Spleen (tissue), 7 donors: ENCODE results near the gene IL6R.

Experiments used
- CTCF ChIP-seq, 11 experiments: fragments of 200-600 bp in 7 of 11; fragments of 450-650 bp in 4 of 11; sonication (generic) in 4 of 11; IDR thresholded peaks in 8 of 11; conservative IDR thresholded peaks in 3 of 11; 1 replicate in 7 of 11; 2 replicates in 4 of 11; pipeline versions ENCODE4 v1.4.0 to v1.8.0; 2016 to 2021; ENCODE audit warnings: antibody characterized with exemption in 11 of 11, inconsistent platforms in 4 of 11, mild to moderate bottlenecking in 1 of 11
- POLR2A ChIP-seq, 3 donors: fragments of 450-650 bp; IDR thresholded peaks; one replicate each; pipeline ENCODE4 v1.5.1; 2017; ENCODE audit warnings: antibody characterized with exemption in 3 of 3, mild to moderate bottlenecking in 1 of 3
- POLR2AphosphoS5 ChIP-seq, 3 donors: sonication (generic); formaldehyde crosslinking; IDR thresholded peaks; one replicate each; pipeline ENCODE4 v1.5.1; 2017; ENCODE audit warnings: antibody characterized with exemption in 3 of 3
- donor health status: DM: no; HTN: no; CAD: no; lungs with moderate emphysema.
- donor health status: DM: no; HTN: no; CAD: no.
- donor health status: DM: no; HTN: no; CAD: no.

DNA sequence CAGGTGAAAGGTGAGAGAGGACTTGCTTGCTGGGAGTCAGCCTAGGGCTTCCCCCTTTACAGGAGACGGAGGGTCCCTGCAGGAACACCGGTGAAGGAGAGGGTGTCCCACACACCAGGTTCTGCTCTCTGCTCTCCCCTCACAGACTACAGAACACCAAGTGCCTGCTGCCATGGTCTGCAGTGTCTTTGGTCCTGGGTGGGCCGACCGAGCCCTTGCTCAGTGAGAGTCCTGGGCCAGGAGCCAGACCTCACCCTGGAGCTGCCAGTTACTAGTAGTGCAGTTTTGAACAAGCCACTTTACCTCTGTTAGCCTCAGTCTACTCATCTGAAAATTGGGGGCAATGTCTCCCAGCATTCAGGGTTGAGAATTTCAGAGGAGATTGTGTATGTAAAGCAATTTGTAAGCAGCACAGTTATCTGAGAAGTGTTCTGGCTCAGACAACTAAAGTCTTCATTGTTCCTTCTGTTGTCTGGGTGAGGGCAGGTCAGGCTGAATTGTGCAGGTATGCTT, 2.7 kb upstream of the IL6R start:
- TF ChIP-seq CTCF (IDR thresholded peaks at IDR 0.05 in 8 of 11, conservative IDR thresholded peaks at IDR 0.05 in 3 of 11): no peak
- no peak for TF ChIP-seq POLR2A (IDR thresholded peaks at IDR 0.05)
- no peak for TF ChIP-seq POLR2AphosphoS5 (IDR thresholded peaks at IDR 0.05)
